ENCODE data around the gene MBP. TPM values are rescaled to one million over a fixed set of nuclear protein-coding genes. Genes with fewer than 3 reads are reported as not detected.

Gene MBP
- total RNA-seq, 2 experiments from 2014 or later: 38.9 to 40.4 TPM

GRCh38 chr18:77109648-77110019, 22.9 kb downstream of the MBP start:
- Mint-ChIP-seq H3K4me3 (no peak overlapping the region), H3K9me3 (peaks cover 3% of the 10 kb centered on the region)
- intact Hi-C loops (cut with micrococcal nuclease): loop anchor here (10.0 kb wide), 1 partner anchor 285 kb away; the partner anchor contains the start of gene ZNF236

GRCh38 chr18:77108821-77109647, 23.5 kb downstream of the MBP start:
- peak; percentile 8 for DNase-seq
- Mint-ChIP-seq H3K9me3 (peaks cover 3% of the 10 kb centered on the region), H3K27ac (peak overlapping the region; percentile 24), H3K27me3 (no peaks in the 10 kb centered on the region), H3K36me3 (peaks cover 35% of the 10 kb centered on the region), H3K4me1 (ENCODE audit: low read depth) (peaks cover 88% of the 10 kb centered on the region), H3K4me3 (no peak overlapping the region)
- CTCF ChIA-PET: interaction anchor here (0.6 to 6.4 kb wide), 12 partner anchors 14 to 109 kb away, joined by 3 to 36 read pairs (median 4); no protein-coding TSS in a partner anchor
- intact Hi-C loops (cut with micrococcal nuclease): loop anchor here (1.0 to 10.0 kb wide), 3 partner anchors 9 to 284 kb away; partner anchors contain the start of gene ZNF236
- POLR2A ChIA-PET: interaction anchor here (0.9 to 3.5 kb wide), 6 partner anchors 15 to 73 kb away, joined by 3 to 25 read pairs (median 8); partner anchors contain the start of gene MBP

More at GRCh38 chr18:77109648-77110019, 22.9 kb downstream of the MBP start:
- ChIA-PET CTCF (interaction anchor here (0.6 to 6.4 kb wide), 4 partner anchors 13 to 102 kb away, joined by 3 to 36 read pairs (median 4); no protein-coding TSS in a partner anchor), POLR2A (interaction anchor here (3.1 to 3.5 kb wide), 2 partner anchors 23 to 42 kb away, joined by 23 to 25 read pairs; partner anchors contain the start of gene MBP)
- no peak overlapping the region for H3K27ac Mint-ChIP-seq
- peaks cover 32% of the 10 kb centered on the region for H3K36me3 Mint-ChIP-seq
- DNase-seq: no peak
- H3K4me1 Mint-ChIP-seq (ENCODE audit: low read depth): peaks cover 90% of the 10 kb centered on the region
- H3K27me3 Mint-ChIP-seq: no peaks in the 10 kb centered on the region

- Mint-ChIP-seq H3K4me1 (ENCODE audit: low read depth) (peaks cover 92% of the 10 kb centered on the region), H3K27ac (peak overlapping the region; percentile 71), H3K27me3 (no peaks in the 10 kb centered on the region), H3K4me3 (peak overlapping the region; percentile 31), H3K9me3 (peaks cover 3% of the 10 kb centered on the region), H3K36me3 (peaks cover 40% of the 10 kb centered on the region)
- ChIA-PET CTCF (interaction anchor here (0.9 to 6.4 kb wide), 12 partner anchors 14 to 108 kb away, joined by 3 to 36 read pairs (median 5); no protein-coding TSS in a partner anchor), POLR2A (interaction anchor here (0.7 to 3.5 kb wide), 9 partner anchors 16 to 72 kb away, joined by 3 to 25 read pairs (median 4); partner anchors contain the start of gene MBP)
- peak; percentile 79 for DNase-seq
- intact Hi-C loops (cut with micrococcal nuclease): loop anchor here (1.0 to 10.0 kb wide), 3 partner anchors 8 to 283 kb away; partner anchors contain the start of gene ZNF236
Measured at GRCh38 chr18:77108001-77108692, 24.4 kb downstream of the MBP start.

- peaks cover 36% of the 10 kb centered on the region for H3K36me3 Mint-ChIP-seq
- H3K27ac Mint-ChIP-seq: peak overlapping the region; percentile 78
- H3K4me1 Mint-ChIP-seq (ENCODE audit: low read depth): peaks cover 94% of the 10 kb centered on the region
- DNase-seq: no peak
- ChIA-PET POLR2A (interaction anchor here (0.9 to 3.5 kb wide), 6 partner anchors 17 to 42 kb away, joined by 3 to 25 read pairs (median 9); partner anchors contain the start of gene MBP), CTCF (interaction anchor here (1.3 to 6.4 kb wide), 6 partner anchors 15 to 105 kb away, joined by 3 to 36 read pairs (median 8); no protein-coding TSS in a partner anchor)
- H3K9me3 Mint-ChIP-seq: peaks cover 3% of the 10 kb centered on the region
- no peak overlapping the region for H3K4me3 Mint-ChIP-seq
- no peaks in the 10 kb centered on the region for H3K27me3 Mint-ChIP-seq
- intact Hi-C loops (cut with micrococcal nuclease): loop anchor here (2.0 to 10.0 kb wide), 2 partner anchors 106 to 282 kb away; partner anchors contain the start of gene ZNF236
Measured at GRCh38 chr18:77107292-77107691, 25.3 kb downstream of the MBP start.

GRCh38 chr18:77106331-77106730, 26.3 kb downstream of the MBP start:
- peaks cover 94% of the 10 kb centered on the region for H3K4me1 Mint-ChIP-seq (ENCODE audit: low read depth)
- intact Hi-C loops (cut with micrococcal nuclease): loop anchor here (2.0 to 10.0 kb wide), 2 partner anchors 106 to 282 kb away; partner anchors contain the start of gene ZNF236
- peak; percentile 86 for DNase-seq

DNA sequence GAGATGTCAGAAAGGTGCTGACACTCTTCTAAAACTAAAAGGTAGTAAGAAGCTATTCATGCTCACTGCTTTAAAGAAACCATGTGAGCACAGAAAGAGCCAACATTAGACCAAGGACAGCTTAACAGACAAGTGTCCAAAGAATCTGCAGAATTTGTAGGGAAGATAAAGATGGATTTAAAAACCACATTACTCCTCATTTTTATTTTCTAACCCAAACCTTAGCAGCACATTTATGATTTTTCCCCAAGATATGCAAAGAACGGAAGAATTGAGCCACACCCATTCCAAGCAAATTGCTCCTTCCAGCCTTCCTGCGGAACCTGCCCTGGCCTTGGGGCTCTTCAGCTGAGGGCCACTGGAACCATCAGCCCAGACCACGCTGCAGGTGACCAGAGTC, 26.9 kb downstream of the MBP start:
- DNase-seq: no peak
- CTCF ChIA-PET: interaction anchor here (0.8 to 2.8 kb wide), 9 partner anchors 25 to 114 kb away, joined by 3 to 12 read pairs (median 6); no protein-coding TSS in a partner anchor
- peaks cover 3% of the 10 kb centered on the region for H3K9me3 Mint-ChIP-seq
- POLR2A ChIA-PET: interaction anchor here (1.1 to 2.3 kb wide), 6 partner anchors 18 to 51 kb away, joined by 3 to 11 read pairs (median 4); no protein-coding TSS in a partner anchor
- peaks cover 95% of the 10 kb centered on the region for H3K4me1 Mint-ChIP-seq (ENCODE audit: low read depth)
- no peaks in the 10 kb centered on the region for H3K27me3 Mint-ChIP-seq
- intact Hi-C loops (cut with micrococcal nuclease): loop anchor here (2.0 to 10.0 kb wide), 2 partner anchors 105 to 281 kb away; partner anchors contain the start of gene ZNF236
- peaks cover 37% of the 10 kb centered on the region for H3K36me3 Mint-ChIP-seq
- peak overlapping the region; percentile 82 for H3K27ac Mint-ChIP-seq
- H3K4me3 Mint-ChIP-seq: peak overlapping the region; percentile 64

More at GRCh38 chr18:77106331-77106730, 26.3 kb downstream of the MBP start:
- peaks cover 3% of the 10 kb centered on the region for H3K9me3 Mint-ChIP-seq
- H3K27ac Mint-ChIP-seq: peak overlapping the region; percentile 78
- ChIA-PET POLR2A (interaction anchor here (1.7 to 3.5 kb wide), 3 partner anchors 25 to 38 kb away, joined by 4 to 25 read pairs (median 23); partner anchors contain the start of gene MBP), CTCF (interaction anchor here (1.0 to 6.4 kb wide), 9 partner anchors 16 to 115 kb away, joined by 3 to 36 read pairs (median 8); no protein-coding TSS in a partner anchor)
- H3K36me3 Mint-ChIP-seq: peaks cover 36% of the 10 kb centered on the region
- peak overlapping the region; percentile 64 for H3K4me3 Mint-ChIP-seq
- H3K27me3 Mint-ChIP-seq: no peaks in the 10 kb centered on the region

DNA sequence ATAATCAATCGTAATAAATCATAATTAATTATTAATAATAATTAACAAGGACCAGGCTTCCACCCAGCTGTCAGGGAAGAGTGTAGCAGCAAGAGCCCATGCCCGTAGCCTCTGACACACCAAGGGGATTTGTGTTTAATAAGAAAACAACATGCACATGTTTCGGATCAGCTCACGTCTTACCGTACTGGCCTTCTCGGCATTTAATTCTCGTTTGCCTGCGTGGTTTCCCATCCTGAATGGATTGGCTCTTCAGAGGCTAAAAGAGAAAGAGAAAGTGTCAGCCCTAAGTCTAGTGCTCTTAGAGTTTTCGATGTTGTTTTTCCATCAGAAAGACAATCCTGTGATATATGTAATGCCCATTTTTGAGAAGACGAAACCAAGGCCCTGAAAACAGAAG, 27.6 kb downstream of the MBP start:
- POLR2A ChIA-PET: interaction anchor here (1.1 to 2.3 kb wide), 7 partner anchors 19 to 51 kb away, joined by 3 to 11 read pairs (median 4); no protein-coding TSS in a partner anchor
- no peaks in the 10 kb centered on the region for H3K27me3 Mint-ChIP-seq
- CTCF ChIA-PET: interaction anchor here (0.6 to 2.8 kb wide), 9 partner anchors 19 to 106 kb away, joined by 3 to 12 read pairs (median 6); no protein-coding TSS in a partner anchor
- intact Hi-C loops (cut with micrococcal nuclease): loop anchor here (10.0 kb wide), 1 partner anchor 280 kb away; the partner anchor contains the start of gene ZNF236
- DNase-seq: peak; percentile 65
- H3K36me3 Mint-ChIP-seq: peaks cover 37% of the 10 kb centered on the region
- H3K9me3 Mint-ChIP-seq: peaks cover 3% of the 10 kb centered on the region
- H3K27ac Mint-ChIP-seq: peak overlapping the region; percentile 82
- peaks cover 96% of the 10 kb centered on the region for H3K4me1 Mint-ChIP-seq (ENCODE audit: low read depth)
- H3K4me3 Mint-ChIP-seq: peak overlapping the region; percentile 64

DNA sequence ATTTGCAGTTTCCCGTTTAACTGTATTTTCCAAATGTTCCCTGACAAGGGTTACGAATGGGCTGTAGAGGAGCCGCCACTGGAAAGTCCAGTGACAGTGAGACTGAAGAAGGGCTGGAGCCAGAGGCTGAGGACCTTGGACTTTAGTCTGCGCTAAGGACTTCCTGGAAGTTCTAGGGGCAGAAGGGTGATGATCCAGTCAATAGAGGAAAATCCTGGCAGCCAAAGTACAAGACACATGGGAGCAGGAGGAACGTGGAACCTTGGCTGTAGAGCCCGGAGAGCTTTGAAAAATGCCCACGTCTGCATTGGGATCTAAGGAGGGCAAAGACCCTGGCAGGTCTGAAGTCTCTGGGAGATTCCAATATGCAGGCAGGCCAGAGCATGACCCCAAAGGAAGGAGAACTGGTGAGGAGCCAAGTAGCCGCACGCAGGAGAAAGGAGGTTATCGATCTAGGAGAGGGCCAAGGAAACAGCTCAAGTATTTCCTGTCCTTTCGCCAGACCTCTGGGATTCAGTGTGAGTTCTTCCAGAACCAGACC, 28.5 kb downstream of the MBP start:
- Mint-ChIP-seq H3K9me3 (peaks cover 3% of the 10 kb centered on the region), H3K27me3 (no peaks in the 10 kb centered on the region), H3K27ac (peak overlapping the region; percentile 52), H3K36me3 (peaks cover 47% of the 10 kb centered on the region), H3K4me3 (no peak overlapping the region), H3K4me1 (ENCODE audit: low read depth) (peaks cover 97% of the 10 kb centered on the region)
- DNase-seq: no peak
- ChIA-PET POLR2A (interaction anchor here (1.4 to 2.3 kb wide), 2 partner anchors 35 to 40 kb away, joined by 3 to 11 read pairs; no protein-coding TSS in a partner anchor), CTCF (interaction anchor here (0.6 to 2.8 kb wide), 7 partner anchors 20 to 107 kb away, joined by 3 to 12 read pairs (median 6); no protein-coding TSS in a partner anchor)
- intact Hi-C loops (cut with micrococcal nuclease): loop anchor here (5.0 to 10.0 kb wide), 2 partner anchors 38 to 279 kb away; partner anchors contain the start of gene ZNF236

DNA sequence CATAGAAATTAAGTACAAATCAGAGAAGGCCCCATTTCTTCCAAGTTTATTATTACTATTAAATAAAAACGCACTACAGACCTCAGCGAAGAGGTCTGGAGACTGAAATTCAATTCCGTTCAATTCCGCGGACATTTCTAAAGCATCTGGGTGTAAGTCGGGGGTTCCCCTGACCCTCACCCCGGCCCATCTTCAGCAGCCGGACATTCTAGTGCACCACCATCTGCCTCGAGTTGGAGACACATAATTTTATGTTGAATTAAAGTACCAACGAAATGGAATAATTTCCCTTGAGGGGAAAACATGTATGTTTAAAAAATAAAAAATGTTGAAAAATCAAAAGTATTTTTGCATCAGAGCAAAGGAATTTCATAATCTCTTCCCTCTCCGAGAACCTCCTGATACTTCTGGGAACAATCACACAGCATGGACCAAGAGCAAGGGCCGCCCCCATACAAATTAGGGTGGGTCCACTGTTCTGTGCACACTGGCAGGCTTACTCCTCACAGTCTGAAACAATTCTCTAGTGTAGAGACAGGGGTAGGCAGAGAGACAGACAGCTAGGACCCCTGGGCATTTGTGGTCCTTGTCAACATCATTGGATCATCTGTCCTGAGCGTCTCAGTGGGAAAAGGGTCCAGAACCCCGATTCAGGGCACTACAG, 29.3 kb downstream of the MBP start:
- Mint-ChIP-seq H3K4me3 (no peak overlapping the region), H3K36me3 (peaks cover 49% of the 10 kb centered on the region), H3K9me3 (peaks cover 3% of the 10 kb centered on the region), H3K27me3 (no peaks in the 10 kb centered on the region), H3K27ac (peak overlapping the region; percentile 100), H3K4me1 (ENCODE audit: low read depth) (peaks cover 97% of the 10 kb centered on the region)
- CTCF ChIA-PET: interaction anchor here (1.6 to 3.8 kb wide), 5 partner anchors 21 to 49 kb away, joined by 6 to 23 read pairs (median 12); no protein-coding TSS in a partner anchor
- DNase-seq: no peak
- intact Hi-C loops (cut with micrococcal nuclease): loop anchor here (5.0 to 10.0 kb wide), 2 partner anchors 39 to 279 kb away; partner anchors contain the start of gene ZNF236
- POLR2A ChIA-PET: interaction anchor here (2.1 to 3.1 kb wide), 5 partner anchors 20 to 40 kb away, joined by 17 to 68 read pairs (median 23); no protein-coding TSS in a partner anchor

All from activated CD4-positive, alpha-beta memory T cell treated with anti-CD3 and anti-CD28 coated beads for 36 hours (primary cell).